Right lung (tissue), 5 donors: ENCODE measurements around the gene TWF2. TPM values are rescaled to one million over a fixed set of nuclear protein-coding genes. Genes with fewer than 3 reads are reported as not detected.
A peak's percentile ranks its signal among the peaks of the same experiment; 100 is the strongest.

Experiments
- DNase-seq, 2 donors: peaks; one replicate each; pipeline ENCODE4 v3.0.0-alpha.2; 2013
- polyA plus RNA-seq, 5 donors: library from polyadenylated mRNA; unstranded; fragments of 120-200 nt; gene quantifications; one replicate each; pipeline versions ENCODE4 v1.2.1 to v1.2.3, GENCODE V29; 2013; ENCODE audit warnings: inconsistent platforms in 1 of 5, low replicate concordance in 1 of 5; ENCODE audit not compliant: insufficient read length in 5 of 5, insufficient read depth in 1 of 5

The TWF2 gene
- polyA plus RNA-seq, 5 donors, result 25.5 to 45.0 (median 31.5) TPM

GRCh38 chr3:52225452-52226228 lies 13.3 kb downstream of the TWF2 start, which contains the start of gene TLR9:
Gene TLR9 (minus strand): TSS chr3:52225645. CDS start chr3:52225529, 116 bp downstream.
- no peak for DNase-seq

- no peak for DNase-seq
These were observed 15.2 kb downstream of the TWF2 start for GRCh38 chr3:52223449-52224408.

- DNase-seq, result no peak
These were observed 16.4 kb downstream of the TWF2 start for GRCh38 chr3:52222319-52223221.

GRCh38 chr3:52221563-52222318 lies 17.2 kb downstream of the TWF2 start:
- no peak for DNase-seq

DNA sequence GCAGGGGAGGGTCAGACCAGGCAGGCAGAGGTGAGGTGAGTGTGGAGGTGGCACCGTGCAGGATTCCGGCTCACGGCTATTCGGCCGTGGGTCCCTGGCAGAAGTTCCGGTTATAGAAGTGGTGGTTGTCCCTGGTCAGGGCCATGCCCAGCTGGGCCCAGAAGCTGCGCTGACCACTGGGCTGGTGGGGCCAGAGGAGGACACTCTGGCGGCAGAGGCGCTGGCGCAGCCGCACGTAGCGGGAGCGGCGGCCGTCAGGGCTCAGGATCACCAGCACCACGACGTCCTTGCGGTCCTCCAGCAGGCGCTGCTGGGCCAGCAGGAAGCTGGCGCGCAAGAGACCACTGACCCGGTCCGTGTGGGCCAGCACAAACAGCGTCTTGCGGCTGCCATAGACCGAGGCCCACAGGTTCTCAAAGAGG lies 17.8 kb downstream of the TWF2 start:
- no peak for DNase-seq

GRCh38 chr3:52220380-52221026 lies 18.5 kb downstream of the TWF2 start:
- peak; percentile 64 to 74 for DNase-seq

DNA sequence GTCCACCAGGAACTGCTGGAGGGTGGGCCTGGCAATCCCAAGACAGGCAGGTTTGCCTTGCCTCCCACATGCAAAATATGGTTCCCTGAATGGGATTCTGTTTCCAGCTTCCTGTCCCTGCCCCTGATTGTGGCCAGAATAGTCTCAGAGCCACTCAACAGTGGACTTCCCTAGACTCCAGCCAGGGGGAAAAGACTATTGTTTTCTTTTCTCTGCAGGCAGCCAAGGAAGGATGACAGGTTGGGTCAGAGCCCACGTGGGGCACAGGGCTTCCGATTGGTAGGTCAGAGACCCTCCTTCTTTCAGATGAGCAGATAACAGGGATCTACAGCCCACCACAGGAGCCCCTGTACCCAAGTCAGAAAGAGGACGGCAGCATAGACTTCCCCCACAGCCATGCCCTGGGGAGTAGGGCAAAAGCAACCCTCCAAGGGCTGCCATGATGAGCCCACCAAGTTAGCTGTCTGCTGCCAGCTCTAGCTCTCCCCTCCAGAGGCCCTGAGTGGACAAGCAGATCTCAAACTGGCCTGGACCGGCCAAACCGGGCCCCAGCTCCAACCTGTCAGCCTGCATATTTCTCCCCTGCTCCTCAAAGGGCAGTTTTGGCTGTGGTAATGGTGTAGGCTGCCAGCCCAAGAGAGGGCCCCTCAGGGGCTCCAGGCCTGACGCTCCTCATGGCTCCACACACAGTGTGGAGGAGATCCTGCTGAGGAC lies 19.9 kb downstream of the TWF2 start:
- DNase-seq, result peak in 1 of 2 donors; percentile 63

DNA sequence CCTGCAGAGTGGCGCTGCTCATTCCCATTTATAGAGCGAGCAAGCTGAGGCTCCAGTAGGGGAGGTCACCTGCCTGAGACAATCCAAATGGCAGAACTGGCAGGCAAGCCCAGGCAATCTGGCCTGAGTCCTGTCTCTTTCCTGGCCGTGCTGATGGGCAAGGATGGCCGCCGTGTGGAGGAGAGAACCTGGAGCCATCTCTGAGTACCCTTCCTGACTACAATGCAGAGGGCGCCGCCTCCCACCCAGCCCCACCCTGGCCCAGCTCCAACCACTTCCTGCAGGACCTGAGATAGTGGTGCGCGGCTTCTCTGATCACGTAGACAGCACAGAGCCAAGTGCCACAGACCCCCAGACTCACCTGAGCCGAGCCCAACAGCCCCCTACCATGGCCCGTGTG lies 20.5 kb downstream of the TWF2 start:
- no peak for DNase-seq

DNA sequence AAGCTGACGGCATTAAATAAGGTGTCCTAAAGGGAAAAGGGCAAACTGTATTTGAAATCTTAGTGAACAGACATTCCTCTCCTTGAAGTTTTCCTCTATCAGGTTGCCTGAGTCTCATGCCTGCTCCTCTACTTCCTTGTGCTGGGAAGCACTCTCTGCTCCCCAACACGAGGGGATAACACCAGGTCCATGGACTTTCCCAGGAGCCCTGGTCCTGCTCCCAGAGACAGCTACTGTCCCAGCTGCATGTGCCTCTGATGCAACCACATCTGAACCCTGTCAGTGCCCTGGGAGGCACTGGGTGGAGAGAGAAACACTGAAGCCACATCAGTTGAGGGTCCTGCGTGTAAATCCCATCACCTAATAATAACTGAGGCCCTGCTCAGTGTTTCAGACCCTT lies 20.9 kb downstream of the TWF2 start:
- no peak for DNase-seq

DNA sequence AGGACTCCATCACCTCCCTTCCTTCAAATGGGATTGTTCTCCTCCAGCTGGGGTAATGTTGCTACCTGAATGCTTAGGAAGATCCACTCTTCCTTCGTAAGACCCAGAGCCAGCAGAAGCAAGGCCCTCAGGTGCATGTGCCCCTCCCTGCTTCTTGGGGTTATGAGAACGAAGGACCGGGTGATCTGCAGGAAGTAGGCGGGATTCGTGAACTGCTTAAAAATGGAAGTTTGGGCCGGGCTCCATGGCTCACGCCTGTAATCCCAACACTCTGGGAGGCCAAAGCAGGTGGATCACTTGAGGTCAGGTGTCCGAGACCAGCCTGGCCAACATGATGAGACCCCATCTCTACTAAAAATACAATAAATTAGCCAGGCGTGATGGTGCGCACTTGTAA lies 21.6 kb downstream of the TWF2 start:
- DNase-seq, result no peak

GRCh38 chr3:52216585-52217408 lies 22.2 kb downstream of the TWF2 start:
- no peak for DNase-seq

DNA sequence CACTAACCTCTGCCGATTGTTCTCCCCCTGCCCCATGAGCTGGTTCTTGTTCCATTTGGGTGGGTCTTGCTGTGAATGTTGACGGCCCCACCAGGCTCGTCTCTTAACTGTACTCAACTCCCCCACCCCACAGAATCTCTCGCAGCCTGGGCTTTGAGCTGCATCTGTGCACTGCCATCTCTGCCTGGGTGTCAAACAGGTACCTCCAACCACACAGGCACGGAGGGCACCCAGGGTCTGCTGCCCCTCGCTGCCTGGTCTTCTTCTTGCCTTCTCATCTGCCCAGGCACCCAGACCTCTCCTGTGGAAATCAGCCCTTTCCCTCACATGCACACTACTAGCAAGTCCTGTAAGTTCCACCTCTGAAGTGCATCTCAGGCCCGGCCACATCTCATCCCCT lies 23.6 kb downstream of the TWF2 start:
- no peak for DNase-seq

- no peak for DNase-seq
These were observed 25.1 kb downstream of the TWF2 start for GRCh38 chr3:52213901-52214300.

- no peak for DNase-seq
These were observed 26.0 kb downstream of the TWF2 start for GRCh38 chr3:52213005-52213404.

- DNase-seq, result no peak
These were observed 27.6 kb downstream of the TWF2 start for GRCh38 chr3:52211268-52211891.

DNA sequence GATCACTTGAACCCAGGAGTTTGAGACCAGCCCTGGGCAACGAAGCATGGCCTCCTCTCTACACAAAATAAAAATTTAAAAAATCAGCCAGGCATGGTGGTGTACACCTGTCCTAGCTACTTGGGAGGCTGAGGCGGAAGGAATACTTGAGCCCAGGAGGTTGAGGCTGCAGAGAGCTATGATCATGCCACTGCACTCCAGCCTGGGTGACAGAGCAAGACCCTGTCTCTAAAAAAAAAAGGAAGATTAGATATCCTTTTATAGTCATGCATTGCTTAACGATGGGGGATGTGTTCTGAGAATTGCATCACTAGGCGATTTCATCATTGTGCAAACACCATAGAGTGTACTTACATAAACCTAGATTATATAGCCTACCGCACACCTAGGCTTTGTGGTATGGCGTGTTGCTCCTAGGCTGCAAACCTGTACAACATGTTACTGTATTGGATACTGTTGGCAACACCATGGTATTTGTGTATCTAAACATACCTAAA lies 28.4 kb downstream of the TWF2 start:
- peak in 1 of 2 donors; percentile 55 for DNase-seq

DNA sequence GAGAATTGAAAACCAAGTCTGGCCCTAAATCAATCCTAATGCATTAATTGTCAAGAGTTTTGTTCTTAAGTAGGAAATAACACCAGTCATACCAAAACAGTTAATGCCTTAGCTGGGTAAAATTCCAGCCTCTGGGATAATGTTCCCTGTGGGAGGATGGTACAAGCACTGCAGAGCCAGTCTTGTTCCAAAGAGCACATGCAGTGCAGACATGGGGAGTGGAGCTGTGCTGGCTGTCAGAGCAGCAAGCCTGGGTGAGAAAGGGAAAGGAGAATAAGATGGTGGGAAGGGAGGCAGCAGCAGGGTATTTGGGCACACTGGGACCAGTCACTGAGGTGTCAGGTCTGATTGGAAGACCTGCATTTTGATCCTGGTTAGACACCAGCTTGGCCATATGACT lies 28.9 kb downstream of the TWF2 start:
- DNase-seq, result no peak

DNA sequence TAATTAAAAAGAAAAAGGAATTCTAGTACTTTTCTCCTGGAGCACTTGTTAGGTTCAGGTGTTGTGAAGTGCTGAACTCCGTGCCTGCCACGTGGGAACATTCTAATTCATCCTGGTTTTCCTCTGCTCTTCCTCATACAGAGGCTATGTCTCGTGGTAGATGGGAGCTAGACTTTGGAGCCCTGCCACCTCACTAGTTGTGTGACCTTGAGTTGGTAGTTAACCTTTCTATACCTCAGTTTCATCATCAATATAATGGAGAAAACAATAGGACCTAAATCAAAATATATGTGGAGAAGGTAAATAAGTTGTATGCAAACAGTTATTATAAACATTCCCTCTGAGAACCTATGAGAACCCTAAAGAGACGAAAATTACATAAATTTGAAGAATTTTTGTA lies 30.4 kb downstream of the TWF2 start:
- no peak for DNase-seq
